Measurements from ENCODE around the gene ST13. TPM values are rescaled to one million over a fixed set of nuclear protein-coding genes. Genes with fewer than 3 reads are reported as not detected.

The ST13 gene
- total and polyA plus RNA-seq, 9 donors: 243 to 1,503 (median 650) TPM

DNA sequence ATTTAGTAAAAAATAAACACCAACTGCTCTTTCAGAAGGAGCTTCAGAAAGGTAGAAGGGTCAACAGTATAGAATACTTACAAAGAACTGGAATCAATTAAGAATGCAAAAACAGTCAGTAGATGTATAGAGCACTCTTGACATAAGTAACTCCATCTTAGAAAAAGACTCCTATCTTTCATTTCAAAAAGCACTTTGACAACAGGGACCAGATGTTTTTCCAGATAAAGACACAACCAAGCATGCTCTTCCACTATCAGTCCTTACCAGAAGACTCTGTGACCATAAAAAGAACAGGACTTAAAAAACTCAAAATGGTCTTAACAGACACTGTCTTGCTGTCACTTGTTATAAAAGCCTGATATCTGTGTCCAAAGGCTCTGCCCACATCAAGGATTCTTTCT, 42.5 kb downstream of the ST13 start:
- no peaks in the 10 kb centered on the region for H3K9me3 ChIP-seq
- H3K27me3 ChIP-seq: no peaks in the 10 kb centered on the region
- H3K36me3 ChIP-seq: no peaks in the 10 kb centered on the region
- no peak for TF ChIP-seq POLR2A (IDR thresholded peaks at IDR 0.05)
- TF ChIP-seq, protein P1, sequence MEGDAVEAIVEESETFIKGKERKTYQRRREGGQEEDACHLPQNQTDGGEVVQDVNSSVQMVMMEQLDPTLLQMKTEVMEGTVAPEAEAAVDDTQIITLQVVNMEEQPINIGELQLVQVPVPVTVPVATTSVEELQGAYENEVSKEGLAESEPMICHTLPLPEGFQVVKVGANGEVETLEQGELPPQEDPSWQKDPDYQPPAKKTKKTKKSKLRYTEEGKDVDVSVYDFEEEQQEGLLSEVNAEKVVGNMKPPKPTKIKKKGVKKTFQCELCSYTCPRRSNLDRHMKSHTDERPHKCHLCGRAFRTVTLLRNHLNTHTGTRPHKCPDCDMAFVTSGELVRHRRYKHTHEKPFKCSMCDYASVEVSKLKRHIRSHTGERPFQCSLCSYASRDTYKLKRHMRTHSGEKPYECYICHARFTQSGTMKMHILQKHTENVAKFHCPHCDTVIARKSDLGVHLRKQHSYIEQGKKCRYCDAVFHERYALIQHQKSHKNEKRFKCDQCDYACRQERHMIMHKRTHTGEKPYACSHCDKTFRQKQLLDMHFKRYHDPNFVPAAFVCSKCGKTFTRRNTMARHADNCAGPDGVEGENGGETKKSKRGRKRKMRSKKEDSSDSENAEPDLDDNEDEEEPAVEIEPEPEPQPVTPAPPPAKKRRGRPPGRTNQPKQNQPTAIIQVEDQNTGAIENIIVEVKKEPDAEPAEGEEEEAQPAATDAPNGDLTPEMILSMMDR (IDR thresholded peaks at IDR 0.05): no peak
- no peak for TF ChIP-seq EP300 (IDR thresholded peaks at IDR 0.05)
- no peak overlapping the region for H3K27ac ChIP-seq
- H3K4me1 ChIP-seq (ENCODE audit: insufficient read depth): peaks cover 12% of the 10 kb centered on the region
- intact Hi-C loops (cut with DNase I): no loop called here
- DNase-seq: no peak
- H3K4me3 ChIP-seq: no peak overlapping the region

DNA sequence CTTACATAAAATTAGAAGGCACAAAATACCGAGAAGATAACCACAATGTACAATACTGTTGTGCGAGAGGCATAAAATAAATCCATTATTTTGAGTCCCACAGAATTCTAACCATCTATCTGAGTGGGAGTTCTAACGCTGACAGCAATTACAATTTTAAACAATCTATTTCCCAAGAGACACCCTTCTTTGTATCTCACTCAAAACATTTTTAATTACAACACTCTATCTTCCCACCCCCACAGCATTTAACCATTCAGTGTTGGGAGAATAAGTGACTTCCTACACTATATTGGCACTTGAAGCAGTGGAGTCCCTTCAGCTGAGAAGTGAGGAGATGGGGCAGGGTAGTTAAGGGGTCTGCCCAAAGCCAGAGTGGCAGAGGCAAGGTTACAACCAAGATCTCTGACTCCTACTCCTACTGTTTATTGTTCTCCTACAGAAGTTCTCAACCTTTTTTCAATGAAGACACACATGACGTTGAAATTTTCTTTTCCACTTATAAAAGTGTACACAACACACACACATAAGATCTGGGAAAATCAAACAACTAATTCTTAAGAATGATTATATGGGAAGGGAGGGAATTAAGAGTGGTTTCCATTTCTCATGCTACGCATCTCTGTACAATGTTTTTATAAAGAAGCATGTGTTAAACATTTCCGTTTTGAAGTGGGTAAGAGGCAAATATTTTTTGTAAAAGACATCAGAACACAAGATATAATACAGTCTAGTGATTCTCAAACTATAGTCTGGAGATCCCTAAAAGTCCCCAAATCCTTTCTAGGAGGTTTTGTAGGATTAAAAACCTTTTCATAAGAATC, 48.2 kb downstream of the ST13 start:
- Histone ChIP-seq H3K27me3 (no peaks in the 10 kb centered on the region), H3K4me3 (no peak overlapping the region), H3K9me3 (no peaks in the 10 kb centered on the region), H3K27ac (no peak overlapping the region), H3K36me3 (no peaks in the 10 kb centered on the region), H3K4me1 (ENCODE audit: insufficient read depth) (peaks cover 12% of the 10 kb centered on the region)
- TF ChIP-seq, protein P1 (IDR thresholded peaks at IDR 0.05): no peak
- TF ChIP-seq EP300 (IDR thresholded peaks at IDR 0.05): no peak
- TF ChIP-seq POLR2A (IDR thresholded peaks at IDR 0.05): no peak
- 13 to 28% (median 16%) methylated on average over 6 of the region's 6 CpGs for WGBS, 3 donors
- DNase-seq: no peak
- intact Hi-C loops (cut with DNase I): no loop called here

DNA sequence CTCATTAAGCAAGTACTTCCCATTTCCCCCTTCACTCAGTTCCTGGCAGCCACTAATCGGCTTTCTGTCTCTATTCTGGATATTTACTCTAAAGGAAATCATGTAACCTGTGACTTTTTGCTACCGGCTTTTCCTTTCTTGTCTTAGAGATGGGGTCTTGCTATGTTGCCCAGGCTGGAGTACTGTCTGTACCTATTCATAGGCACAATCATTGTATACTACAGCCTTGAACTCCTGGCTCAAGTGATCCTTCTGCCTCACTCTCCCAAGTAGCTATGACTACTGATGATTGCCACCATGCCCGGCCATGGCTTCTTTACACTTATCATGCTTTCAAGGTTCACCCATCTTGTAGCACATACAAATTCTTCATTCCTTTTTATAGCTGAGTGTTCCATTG, 49.7 kb downstream of the ST13 start:
- intact Hi-C loops (cut with DNase I): no loop called here
- no peak overlapping the region for H3K27ac ChIP-seq
- 55 to 72% (median 62%) methylated on average over 3 of the region's 3 CpGs for WGBS, 3 donors
- H3K4me3 ChIP-seq: no peak overlapping the region
- peaks cover 11% of the 10 kb centered on the region for H3K4me1 ChIP-seq (ENCODE audit: insufficient read depth)
- DNase-seq: no peak
- H3K36me3 ChIP-seq: no peaks in the 10 kb centered on the region
- H3K9me3 ChIP-seq: no peaks in the 10 kb centered on the region
- TF ChIP-seq EP300 (IDR thresholded peaks at IDR 0.05) (no peak), POLR2A (IDR thresholded peaks at IDR 0.05) (no peak)
- TF ChIP-seq, protein P1 (IDR thresholded peaks at IDR 0.05): no peak
- H3K27me3 ChIP-seq: no peaks in the 10 kb centered on the region

DNA sequence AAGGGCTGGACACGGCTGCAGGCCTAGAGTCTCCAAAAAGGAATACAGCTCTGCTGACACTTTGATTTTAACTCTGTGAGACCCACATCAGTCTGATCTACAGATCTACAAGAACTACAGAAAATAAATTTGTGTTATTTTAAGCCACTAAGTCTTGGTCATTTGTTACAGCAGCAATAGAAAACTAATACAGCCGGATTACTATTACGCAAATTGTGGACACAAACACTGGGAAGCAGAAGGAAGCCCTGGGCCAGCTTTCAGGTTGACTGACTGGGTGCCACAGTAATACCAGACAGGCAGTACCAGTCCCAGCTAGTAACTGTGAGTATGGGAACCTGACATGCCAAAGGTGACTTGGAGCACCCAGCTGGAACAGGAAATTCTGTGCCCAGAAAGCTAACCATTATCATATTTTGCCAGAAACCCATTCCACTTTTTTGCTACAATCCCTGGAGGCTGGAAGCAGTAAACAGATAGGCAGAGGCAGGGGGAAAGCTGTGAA, 50.7 kb downstream of the ST13 start:
- intact Hi-C loops (cut with DNase I): no loop called here
- H3K27ac ChIP-seq: no peak overlapping the region
- WGBS, 3 donors: 72 to 87% (median 86%) methylated on average over 3 of the region's 3 CpGs
- no peak for TF ChIP-seq EP300 (IDR thresholded peaks at IDR 0.05)
- no peak for TF ChIP-seq POLR2A (IDR thresholded peaks at IDR 0.05)
- TF ChIP-seq, protein P1 (IDR thresholded peaks at IDR 0.05): no peak
- no peaks in the 10 kb centered on the region for H3K9me3 ChIP-seq
- DNase-seq: no peak
- peaks cover 11% of the 10 kb centered on the region for H3K4me1 ChIP-seq (ENCODE audit: insufficient read depth)
- H3K36me3 ChIP-seq: no peaks in the 10 kb centered on the region
- no peaks in the 10 kb centered on the region for H3K27me3 ChIP-seq
- H3K4me3 ChIP-seq: no peak overlapping the region

All from ovary (tissue), 9 donors.